ENCODE data around the gene NEURL4.
"Not testable (repeated sequence)": the region's sequence is repeated elsewhere in the genome, so short reads cannot be mapped to it uniquely, and the experiment has no call there.

NEURL4 gene

DNA sequence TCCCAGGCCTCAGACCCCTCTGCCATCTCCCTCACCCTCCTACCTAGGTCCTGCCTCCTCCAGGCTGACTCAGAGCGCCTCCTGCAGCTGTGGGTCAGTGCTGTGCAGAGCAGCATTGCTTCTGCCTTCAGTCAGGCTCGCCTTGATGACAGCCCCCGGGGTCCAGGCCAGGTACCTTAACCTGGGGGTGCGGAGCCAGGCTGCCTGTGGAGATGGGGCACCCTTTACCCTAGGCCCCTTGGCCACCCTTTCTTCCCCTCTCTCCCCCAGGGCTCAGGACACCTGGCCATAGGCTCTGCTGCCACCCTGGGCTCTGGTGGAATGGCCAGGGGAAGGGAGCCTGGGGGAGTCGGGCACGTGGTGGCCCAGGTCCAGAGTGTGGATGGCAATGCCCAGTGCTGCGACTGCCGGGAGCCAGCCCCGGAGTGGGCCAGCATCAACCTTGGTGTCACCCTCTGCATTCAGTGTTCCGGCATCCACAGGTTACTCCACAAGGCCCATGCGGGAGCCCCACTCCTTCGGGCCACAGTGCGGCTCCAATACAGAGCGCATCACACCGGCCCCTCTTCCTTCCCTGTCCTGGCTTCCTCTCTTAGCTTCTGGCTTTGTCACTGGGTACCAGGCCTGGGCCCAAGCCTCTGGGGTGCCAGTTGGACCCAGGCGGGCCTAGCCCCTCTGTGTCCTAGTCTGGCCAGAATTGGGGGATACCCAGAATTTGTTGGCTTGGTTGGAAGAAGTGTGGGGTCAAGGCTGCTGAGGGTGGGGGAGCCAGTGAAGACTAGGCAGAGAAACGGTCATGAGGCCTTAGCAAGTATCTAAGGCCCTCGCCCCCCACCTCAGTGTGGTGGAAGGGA is 17.9 kb upstream of the NEURL4 start:
- no peak for DNase-seq

DNA sequence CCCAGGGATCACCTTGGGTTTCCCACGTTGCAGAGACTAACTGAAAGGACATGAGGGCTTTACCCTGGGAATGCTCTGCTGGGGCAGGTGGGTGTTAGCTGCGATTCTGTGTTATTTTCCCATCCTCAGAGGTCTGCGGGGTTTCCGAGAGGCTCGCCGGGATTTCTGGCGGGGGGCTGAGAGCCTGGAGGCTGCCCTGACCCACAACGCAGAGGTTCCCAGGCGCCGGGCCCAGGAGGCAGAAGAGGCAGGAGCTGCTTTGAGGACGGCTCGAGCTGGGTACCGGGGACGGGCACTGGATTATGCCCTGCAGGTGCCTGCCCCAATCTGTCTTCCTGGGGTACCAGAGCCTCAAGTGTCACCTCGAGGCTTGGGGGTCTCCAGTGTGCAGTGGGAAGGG is 14.1 kb upstream of the NEURL4 start:
- no peak for DNase-seq

DNA sequence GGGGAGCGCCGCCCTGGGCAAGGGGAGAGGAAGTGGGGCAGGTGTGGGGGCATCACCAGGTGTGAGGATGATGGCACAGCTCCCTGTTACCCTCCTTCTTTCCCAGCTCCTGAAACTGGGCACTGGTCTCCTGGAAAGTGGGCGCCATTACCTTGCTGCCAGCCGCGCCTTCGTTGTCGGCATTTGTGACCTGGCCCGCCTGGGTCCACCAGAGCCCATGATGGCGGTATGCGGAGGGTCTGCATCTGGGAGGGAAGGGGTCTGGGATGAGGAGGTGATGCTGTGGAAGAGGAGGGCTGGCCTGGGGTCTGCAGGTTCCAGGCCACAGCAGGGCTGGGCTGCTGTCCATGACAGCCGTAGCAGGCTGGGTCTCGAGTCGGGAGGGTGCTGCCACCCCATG is 12.7 kb upstream of the NEURL4 start:
- DNase-seq: no peak

DNA sequence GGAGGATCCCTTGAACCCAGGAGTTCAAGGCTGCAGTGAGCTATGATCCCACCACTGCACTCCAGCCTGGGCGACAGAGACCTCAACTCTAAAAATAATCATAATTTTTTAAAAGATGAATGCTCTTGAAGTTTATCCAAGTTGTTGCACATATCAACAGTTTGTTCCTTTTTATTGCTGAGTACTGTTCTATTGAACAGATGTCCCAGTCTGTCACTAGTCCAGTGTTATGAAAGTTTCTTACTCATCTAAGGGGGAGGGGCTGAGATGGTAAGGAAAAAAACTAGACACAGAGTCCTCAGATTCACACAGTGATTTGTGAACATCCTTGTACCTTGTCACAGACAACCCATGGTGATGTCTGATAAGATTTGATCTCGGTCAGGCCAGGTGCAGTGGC is 11.0 kb upstream of the NEURL4 start:
- DNase-seq: no peak

DNA sequence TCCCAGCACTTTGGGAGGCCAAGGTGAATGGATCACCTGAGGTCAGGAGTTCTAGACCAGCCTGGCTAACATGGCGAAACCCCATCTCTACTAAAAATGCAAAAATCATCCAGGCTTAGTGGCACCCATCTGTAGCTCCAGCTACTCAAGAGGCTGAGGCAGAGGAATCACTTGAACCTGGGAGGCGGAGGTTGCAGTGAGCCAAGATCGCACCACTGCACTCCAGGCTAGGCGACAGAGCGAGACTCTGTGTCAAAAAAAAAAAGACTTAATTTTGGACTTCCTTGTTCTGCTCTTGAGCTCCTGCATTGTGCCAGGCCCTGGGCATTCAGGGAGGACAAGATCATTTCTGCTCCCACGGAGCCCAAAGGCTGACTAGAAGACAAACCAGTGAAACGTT is 8.5 kb upstream of the NEURL4 start:
- not testable (repeated sequence) for DNase-seq

DNA sequence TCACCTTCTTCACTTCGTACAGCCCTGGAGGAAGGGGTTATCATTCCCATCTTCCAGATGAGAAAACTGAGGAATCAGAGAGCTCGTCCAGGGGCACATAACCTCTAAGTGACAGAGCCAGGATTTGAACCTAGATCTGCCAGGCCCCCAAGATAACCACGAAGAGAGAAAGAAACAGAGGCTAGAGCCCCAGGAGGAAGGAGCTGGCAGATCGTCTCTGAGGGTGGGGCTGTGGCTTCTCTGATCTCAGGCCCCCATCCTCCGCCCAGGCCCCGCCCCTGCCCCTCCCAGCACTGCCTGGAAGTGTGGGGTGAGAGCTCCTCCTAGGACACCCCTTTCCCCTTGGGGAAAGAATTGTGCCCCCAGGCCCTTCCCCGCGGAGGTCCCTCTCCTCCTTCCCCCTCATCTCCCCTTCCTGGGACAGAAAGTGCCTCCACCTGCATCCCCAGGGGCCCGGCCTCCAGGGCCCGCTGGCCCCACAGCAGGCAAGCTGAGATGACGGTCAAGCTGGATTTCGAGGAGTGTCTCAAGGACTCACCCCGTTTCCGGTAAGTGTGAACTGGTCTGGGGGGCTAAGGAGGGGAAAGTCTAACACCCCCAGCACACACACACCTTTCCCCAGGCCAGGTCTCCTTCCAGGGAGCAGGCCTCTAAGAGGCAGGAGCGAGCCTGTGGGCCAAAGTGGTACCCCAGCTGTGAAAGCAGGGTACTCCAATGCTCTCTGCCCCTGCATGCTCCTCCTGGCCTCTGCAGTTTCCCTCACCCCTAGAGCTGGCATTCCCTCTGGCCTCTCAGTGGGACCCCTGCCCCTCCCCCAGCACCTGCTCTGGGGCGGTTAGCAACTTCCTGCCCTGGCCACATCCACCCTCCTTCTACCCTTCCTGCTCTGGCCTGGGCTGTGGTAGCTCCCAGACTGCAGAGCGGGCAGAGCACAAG is 7.4 kb upstream of the NEURL4 start, which contains the start of gene ACAP1:
Gene ACAP1, plus strand, starts transcription at position 290 of the 936 bp plus-strand sequence. Its CDS starts 206 bp downstream, at position 496.
- no peak for DNase-seq

DNA sequence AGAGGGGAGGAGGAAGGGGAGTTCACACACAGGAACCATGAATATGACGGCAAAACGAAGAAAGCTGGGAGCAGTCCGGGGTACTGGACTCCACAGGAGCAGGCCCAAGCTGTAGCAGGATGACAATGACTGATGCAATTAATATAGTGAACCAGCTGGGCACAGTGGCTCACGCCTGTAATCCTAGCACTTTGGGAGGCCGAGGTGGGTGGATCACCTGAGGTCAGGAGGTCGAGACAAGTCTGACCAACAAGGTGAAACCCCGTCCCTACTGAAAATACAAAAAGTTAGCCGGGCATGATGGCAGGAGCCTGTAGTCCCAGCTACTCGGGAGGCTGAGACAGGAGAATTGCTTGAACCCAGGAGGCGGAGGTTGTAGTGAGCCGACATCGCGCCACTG is 6.6 kb upstream of the NEURL4 start:
- DNase-seq: not testable (repeated sequence)

DNA sequence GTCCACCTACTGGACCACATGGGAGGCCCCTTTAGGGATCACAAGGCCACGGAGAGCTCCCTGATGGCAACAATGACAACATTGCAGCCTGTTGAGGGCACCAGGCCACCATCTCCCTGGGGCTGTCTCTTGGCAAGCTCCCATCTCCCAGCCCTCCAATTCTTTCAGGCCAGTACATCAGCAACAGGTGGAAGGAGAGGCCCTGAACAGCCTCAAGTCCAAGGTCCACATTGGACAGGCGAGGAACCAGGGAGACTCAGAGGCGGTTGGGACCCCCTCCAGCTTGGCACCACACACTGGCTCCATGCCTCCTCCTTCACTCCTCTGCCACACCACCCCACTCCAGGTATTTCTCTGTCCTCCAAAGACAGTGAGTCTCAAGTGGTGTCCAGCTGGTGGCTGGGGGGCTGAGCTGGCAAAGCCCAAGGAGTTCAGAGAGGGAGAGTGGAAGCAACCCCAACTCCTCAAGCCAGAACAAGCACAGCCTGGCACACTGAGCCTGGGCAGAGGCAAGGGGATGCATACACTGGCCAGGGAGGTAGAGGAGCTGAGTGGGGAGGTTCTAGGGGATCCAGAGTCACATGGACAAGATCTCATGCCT is 5.9 kb upstream of the NEURL4 start:
- no peak for DNase-seq

- DNase-seq: not testable (repeated sequence)
Measured at GRCh38 chr17:7332600-7333069, 3.5 kb upstream of the NEURL4 start.

GRCh38 chr17:7332111-7332510 is 3.0 kb upstream of the NEURL4 start:
- DNase-seq: no peak

- no peak for DNase-seq
Measured at GRCh38 chr17:7330638-7331015, 1.5 kb upstream of the NEURL4 start.

DNA sequence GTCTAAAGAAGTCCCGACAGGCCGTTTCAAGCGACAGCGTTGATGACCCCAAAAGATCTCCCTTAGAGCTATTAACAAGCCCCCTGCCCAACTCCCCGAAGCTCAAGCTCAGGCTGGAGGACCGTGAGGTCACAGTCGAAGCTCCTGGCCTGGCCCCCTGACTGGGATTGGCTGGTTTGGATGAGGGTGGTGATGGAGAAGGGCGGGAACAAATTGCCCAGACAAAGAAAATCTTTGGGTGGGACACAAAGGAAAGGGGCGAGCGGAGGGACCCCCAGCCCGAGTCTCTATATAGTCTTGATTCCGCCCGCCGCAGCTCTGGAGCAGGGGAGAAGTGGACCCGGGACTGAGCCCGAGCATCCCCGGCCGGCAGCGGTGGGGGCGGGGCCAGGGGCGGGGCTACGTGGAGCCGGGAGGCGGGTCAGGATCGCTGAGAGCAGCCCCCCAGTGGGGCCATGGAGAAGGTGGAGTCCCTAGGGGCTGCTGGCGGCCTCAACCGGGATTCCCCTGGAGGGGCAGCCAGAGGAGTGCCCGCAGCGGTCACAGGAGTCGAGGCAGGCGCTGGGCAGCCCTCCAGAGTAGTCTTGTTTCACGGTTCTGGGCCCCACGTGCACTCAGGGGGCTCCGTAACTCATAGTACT is 982 bp upstream of the NEURL4 start:
- DNase-seq: peak; percentile 72

- DNase-seq: peak; percentile 95
Measured at GRCh38 chr17:7329374-7329996, 350 bp upstream of the NEURL4 start.

GRCh38 chr17:7328009-7328408 is 1.1 kb downstream of the NEURL4 start:
- DNase-seq: no peak

DNA sequence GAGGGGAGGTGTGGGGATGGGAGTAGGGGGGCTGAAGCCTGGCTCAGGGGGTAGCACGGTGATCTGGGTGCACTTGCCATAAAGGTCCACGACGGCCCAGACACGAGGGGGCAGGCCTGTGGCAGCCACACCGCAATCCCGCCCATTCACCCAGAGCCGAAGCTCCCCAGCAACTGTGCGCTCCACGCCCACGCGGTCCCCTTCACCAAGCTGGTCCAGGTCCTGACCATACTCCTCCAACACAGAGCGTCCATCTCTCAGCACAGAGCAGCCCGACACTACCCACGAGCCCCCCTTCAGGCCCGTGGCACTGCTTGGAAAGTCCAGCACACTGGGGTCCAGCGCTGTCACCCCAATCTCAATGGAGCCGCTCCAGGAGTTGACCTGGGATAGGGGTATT is 1.6 kb downstream of the NEURL4 start:
- no peak for DNase-seq

DNA sequence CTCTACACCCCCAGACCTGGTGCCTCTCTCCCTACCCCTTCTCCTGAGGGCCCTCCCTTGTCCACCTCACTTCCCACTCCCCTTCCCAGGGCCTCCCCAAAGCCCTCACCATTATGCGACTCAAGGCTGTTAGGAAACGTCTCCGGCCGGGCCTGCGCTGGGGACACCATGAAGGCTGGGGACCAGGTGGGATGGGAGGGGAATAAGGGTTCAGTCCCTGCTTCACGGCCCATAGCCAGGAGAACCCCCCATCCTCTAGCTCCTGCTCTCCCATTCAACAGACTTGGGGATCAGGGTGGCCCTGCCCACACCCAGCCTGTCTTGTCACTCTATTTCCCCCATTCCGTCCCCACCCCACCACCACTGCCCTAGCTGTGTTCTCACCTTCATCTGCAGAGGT is 2.1 kb downstream of the NEURL4 start:
- no peak for DNase-seq

DNA sequence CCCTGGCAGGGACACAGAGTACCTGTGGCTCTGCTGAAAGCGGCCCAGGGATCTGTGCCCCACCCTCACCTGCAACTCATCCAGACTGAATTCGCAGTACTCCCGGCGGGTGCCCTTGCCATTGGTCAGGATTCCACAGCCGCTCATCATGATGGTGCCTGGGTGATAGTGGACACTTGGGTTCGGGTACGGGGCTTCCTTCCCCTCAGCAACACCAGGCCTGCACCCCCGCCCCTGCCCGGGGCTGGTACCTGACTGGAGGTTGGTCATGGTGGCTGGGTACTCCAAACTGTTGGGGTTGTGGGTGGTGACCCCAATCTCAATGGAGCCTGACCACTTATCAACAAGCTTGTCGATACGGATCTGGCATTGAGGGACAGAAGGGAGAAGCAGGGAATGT is 2.9 kb downstream of the NEURL4 start:
- DNase-seq: no peak

DNA sequence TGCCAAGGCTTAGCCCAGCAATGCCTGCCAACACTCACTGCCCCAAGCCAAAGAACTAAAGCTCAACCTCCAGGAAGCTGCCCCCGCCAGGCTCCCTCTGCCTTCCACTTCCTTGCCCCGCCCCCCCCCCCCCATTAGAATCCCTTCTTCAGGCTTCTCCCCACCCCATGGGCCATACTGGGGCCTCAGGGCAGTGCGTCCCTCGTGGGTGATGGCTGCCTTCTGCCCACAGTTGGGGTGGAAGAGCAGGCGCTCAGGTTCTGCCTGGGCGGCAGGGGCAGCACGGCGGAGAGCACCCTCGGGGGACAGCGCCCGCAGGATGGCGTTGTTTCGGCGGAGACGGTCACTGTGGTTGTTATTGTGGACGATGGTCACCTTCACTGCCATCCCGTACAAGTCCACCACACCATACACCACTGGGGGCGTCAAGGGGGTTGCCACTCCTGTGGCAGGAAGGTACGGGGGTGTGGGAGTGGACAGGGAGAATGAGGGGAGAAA is 4.1 kb downstream of the NEURL4 start:
- no peak for DNase-seq

GRCh38 chr17:7324438-7324779 is 4.7 kb downstream of the NEURL4 start:
- no peak for DNase-seq

DNA sequence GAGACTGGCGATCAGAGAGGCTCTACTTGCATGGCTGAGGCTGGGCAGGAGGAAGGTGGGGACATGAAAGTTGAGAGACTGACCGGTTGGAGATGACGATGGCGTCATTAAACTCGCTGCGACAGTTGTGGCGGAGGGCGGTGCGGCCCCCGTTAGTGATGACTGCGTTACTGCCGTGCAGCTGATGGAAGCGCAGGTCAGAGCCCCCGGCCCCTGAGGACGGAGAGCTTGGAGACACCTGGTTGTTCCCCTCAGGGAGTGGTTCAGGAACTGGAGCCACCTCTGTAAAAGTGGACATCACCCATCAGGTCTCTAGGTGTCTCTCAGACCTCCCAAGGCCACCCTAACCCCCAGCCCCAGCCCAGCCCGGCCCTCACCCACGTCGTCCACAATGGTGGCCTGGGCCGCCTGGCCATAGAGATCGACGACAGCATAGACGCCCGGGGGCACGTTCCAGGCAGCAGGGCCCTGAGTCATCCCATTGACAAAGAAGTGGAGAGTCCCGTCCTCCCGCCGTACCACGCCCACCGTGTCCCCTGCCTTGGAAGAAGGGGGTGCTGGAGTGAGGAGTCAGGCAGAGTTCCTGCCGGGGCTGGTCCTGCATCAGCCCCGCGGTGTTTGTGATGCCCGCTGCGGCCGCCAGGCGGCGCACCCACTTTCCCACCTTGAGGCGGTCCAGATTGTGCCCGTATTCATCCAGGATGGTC is 5.3 kb downstream of the NEURL4 start:
- DNase-seq: no peak

DNA sequence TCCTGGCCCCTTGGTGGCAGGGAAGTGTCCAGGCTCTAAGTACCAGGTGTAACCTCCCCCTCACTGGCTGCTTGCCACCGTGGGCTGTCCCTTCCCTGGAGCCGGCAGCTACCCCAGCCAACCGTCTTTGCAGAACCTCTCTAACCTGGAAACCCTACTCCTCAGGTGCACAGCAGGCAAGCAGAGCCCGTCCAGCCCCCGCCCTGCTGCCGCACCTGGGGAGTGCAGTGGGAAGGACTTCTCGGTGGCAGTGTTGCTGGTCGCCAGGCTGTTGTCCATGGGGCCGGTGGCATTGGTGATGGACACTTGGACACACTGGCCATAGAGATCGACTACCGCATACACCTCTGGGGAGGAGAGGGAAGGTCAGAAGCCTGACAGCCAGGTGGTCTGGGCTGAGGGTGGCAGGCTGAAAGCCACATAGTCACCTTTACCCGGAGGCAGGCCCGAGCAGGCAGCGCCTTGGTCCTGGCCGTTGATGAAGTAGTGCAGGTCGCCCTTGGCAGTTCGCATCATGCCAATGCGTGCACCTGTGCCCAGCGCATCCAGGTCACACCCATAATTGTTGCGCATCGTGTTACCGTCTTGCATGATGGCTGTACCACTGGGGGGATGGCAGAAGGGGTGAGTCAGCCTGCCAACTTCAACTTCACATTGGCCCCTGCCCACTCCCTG is 6.5 kb downstream of the NEURL4 start:
- DNase-seq: no peak
